Stimulated activated CD4-positive, alpha-beta T cell treated with anti-CD3 and anti-CD28 coated beads, Interleukin-12 subunit alpha, Interleukin-12 subunit beta, amount 100 ng/mL, for 24 hours (primary cell): ENCODE measurements around the gene USH2A.

Experiments
- DNase-seq, 2 experiments: peaks; one replicate each; pipeline ENCODE4 v3.0.0-alpha.2; 2020; ENCODE audit warnings: low read depth in 2 of 2

Gene USH2A

DNA sequence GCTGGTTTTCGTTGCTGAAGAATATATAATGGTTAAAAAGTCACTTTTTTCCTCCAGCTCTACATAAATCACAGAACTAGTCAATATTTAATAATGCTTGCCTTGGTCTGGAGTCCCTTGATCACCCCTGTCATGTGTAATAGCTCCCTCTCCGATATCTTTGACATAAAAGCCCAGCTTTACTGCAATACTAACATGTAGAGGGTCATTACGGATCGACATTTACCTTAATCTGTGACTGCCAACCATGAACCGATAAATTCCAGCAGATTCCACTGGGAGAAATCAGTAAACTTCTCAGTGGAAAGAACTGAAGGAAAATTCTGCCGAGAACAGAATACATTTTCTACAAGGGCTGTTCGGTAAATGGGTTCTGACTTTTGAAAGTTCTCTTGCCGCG, 459.6 kb downstream of the USH2A start:
- no peak for DNase-seq

GRCh38 chr1:215963040-215963439, 460.2 kb downstream of the USH2A start:
- DNase-seq, result no peak

GRCh38 chr1:215958841-215959240, 464.4 kb downstream of the USH2A start:
- no peak for DNase-seq

- no peak for DNase-seq
Observed at GRCh38 chr1:215957663-215958062, 465.6 kb downstream of the USH2A start.

DNA sequence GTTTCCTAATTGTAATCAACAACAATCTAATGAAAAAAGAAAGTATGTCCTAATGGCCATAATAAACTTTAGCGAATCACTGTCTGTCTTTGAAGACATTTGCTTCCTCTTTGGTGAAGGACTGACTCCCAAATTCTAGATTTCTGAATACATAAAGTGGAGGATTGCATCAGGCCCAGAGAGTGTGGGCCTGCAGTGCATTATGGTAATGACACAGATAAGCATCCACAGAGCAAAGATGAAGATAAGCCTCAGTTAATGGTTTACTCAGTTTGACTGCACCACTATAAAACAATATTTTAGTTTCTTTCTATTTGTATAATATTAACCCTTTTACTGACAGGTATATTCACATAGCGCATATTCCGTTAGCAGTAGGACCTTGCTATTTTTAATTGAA, 490.7 kb downstream of the USH2A start:
- no peak for DNase-seq

GRCh38 chr1:215926670-215927069, 496.6 kb downstream of the USH2A start:
- DNase-seq, result no peak

GRCh38 chr1:215923129-215923824, 500.0 kb downstream of the USH2A start:
- no peak for DNase-seq

- no peak for DNase-seq
Observed at GRCh38 chr1:215911406-215911968, 511.8 kb downstream of the USH2A start.

DNA sequence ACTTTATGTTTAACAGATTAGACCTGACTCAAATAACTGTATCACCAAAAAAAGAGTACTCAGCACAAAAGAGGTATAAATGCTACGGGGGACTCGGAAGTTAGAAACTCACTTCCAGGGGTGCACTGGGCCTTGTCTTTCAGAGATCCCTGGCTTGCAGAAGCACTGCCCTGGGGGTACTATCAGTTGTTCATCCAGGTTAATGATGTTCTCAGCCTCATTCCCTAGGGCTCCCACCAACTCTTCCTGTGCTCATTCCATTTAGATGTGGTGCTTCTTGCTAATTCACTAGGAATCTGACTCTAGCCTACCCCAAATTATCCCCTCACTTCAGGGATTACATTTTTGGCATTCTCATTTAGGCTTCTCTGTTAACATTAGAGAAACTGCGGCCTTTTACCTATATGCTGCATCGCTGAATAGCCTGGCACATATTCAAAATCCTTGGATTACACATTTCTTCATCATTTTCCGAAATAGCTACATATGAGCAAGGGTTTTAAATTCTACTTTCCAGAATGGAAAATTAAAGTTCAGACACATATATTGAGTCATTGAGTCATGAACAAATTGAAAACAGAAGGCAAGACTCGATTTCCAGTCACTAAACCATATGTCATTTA, 517.6 kb downstream of the USH2A start:
- no peak for DNase-seq

DNA sequence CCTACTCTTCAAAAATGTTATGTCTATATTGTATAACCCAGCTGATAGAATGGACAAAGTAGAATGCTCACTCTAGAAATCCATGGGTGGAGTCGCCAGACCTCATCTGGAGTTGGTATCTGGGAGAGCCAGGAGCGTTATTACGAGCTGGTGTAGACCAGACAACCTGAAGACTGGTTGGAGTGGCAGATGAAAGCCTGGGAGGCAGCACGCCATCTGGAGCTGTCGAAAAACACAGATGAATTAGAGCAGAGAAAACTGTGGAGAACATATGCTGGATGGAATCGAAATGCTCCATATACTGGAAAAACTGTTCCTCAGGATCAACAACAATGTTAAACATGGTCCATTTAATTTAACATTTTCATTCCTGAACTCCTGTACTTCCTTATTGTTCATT, 522.6 kb downstream of the USH2A start:
- DNase-seq, result no peak

DNA sequence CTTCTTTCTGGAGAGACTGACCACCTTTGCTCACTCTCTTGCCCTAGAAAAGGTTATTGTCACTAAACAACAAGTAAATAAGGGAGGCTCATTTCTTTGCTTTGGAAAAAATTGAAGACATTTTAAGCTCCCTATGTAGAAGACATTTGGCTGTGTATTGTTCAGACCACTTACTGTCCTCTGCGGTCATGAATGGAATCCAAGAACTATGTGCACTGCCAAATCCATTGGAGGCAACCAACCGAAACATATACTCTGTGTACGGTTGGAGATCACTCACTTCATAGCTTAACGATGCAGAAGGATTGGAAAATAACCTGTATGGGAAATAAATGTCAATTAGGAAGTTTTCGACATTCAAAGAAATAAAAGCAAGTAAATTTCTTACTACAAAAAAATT, 523.3 kb downstream of the USH2A start:
- DNase-seq, result no peak

DNA sequence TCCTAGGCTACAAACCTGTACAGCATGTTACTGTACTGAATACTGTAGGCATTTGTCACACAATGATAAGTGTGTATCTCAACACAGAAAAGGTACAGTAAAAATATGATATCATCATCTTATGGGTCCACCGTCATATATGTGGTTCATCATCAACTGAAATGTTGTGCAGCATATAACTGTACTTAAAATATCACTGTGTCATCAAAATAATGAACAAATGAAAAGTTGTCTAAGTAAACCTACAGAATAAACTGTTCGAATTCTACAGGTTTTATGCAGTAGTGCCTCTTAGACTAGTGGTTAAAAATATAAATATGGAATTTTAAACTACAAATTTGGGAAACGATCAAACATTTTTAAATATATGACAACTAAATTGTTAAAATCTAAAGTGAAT, 527.4 kb downstream of the USH2A start:
- DNase-seq, result no peak

DNA sequence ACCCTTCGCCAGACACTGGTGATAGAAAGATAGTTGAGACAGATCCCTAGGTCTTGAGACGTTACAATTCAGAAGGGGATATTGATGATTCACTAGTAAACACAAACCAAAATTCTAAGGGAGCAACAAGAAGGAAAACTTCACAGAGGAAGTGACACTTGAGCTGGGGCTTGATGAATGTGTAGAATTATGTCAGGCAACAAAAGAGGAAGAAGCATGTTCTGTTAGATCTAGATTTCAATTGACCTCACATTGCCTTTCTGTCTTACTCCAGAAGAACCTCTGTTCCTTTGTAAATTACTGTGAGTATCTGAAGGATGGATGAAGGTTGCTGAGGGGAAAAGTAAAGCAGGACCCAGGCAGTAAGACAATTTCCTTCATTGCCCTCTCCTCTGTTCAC, 528.0 kb downstream of the USH2A start:
- no peak for DNase-seq

DNA sequence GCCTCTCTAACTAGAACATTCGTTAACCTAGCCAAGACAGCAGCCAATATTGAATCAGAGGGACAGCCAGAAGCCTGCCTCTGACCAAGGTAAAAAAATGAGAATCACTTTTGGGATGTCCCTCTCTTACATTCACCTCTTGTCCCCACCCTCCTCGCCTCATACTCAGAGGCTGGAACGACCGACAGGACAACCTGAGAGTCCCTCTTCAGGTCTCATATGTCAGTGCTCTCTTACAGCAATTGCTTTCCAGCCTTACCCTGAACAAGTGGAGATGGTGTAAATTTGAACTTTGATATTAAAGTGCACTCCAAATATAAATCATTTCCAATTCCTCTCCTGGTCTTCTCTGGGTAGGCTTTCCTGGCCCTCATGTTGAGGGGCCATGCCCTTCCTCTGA, 528.6 kb downstream of the USH2A start:
- no peak for DNase-seq

- no peak for DNase-seq
Observed at GRCh38 chr1:215891266-215892057, 531.8 kb downstream of the USH2A start.

DNA sequence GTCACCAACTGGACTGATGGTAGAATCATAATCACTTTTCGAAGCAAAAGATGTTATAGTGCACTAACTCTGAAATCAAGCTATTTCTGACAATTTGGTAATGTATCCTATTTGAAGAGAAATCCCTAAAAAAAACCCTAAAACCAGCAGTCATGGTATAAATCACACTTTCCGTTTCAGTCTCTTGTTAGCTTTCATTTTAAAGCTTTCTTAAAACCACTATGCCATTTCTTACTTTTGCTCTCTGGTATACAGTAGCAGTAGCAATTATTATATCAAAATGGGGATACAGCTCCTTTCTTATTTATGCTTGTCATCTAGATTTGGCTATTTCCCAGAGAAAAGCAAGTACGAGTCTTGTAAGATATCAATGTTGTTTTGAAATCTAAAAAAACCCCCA, 532.8 kb downstream of the USH2A start:
- DNase-seq, result no peak

- no peak for DNase-seq
Observed at GRCh38 chr1:215889871-215890270, 533.4 kb downstream of the USH2A start.

GRCh38 chr1:215888159-215888558, 535.1 kb downstream of the USH2A start:
- no peak for DNase-seq

DNA sequence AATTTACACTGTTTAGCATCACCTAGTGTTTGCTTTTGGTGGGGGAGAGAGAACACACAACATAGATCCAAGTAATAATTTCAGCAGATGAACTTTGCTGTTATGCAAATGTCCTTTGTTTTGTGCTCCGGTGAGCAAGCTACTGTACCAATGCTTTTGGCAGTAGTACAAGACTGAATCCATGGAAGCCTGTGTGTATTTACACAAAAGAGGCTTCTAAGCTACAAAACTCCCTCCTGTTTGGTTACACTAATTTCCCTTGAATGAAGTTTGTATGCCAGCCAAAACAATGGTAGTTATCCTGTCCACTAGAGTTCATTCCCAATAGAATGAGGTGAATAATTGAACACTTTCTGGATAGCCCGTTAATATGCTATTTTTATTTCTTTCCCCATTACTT, 535.6 kb downstream of the USH2A start:
- DNase-seq, result no peak

GRCh38 chr1:215883004-215883403, 540.2 kb downstream of the USH2A start:
- DNase-seq, result no peak

DNA sequence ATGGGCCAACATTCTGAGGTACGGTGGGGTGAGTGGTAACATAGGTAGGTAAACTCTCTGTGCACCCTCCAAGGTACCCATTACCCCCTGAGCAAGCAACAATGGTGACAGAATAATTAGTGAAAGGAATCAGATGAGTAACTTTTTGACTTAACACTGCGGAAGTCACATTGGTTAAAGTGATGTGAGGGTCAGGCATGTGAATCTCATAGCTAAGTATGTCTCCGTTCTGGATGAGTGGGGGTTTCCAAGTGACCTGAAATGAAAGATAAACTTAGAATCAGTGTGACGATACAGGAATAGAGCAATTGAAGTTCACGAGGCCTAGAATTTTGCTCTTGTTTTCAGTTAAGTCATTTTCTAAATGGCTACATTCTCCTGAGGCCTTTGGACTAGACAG, 544.4 kb downstream of the USH2A start:
- DNase-seq, result no peak

GRCh38 chr1:215878128-215878527, 545.1 kb downstream of the USH2A start:
- DNase-seq, result no peak
